Erythroblast (primary cell): ENCODE measurements around the gene ARL5B.

Experiments used
- GATA1 ChIP-seq: IDR thresholded peaks from 2 replicates; pipeline ENCODE4 v1.6.1; 2011; ENCODE audit warnings: low read depth, mild to moderate bottlenecking, control low read depth, low read length, moderate library complexity
- POLR2A ChIP-seq: IDR thresholded peaks from 2 replicates; pipeline ENCODE4 v1.6.1; 2011; ENCODE audit warnings: mild to moderate bottlenecking, low read length

GRCh38 chr10:18666810-18667209 lies 7.6 kb downstream of the ARL5B start:
- TF ChIP-seq POLR2A (no peak), GATA1 (no peak)
